HL-60 (cell line): Measurements from ENCODE around the gene FBXL14.
"Not testable (repeated sequence)": the region's sequence is repeated elsewhere in the genome, so short reads cannot be mapped to it uniquely, and the experiment has no call there.

Source experiments
- DNase-seq, 2 experiments: peaks; one replicate each; pipeline ENCODE4 v3.0.0-alpha.2; 2010 to 2020; ENCODE audit warnings: low read depth in 1 of 2, low spot score in 1 of 2
- H3K27ac ChIP-seq: fragments of 250-450 bp; sonication (Bioruptor Pico); replicated peaks from 2 replicates; pipeline ENCODE4 v1.5.1; 2020; ENCODE audit warnings: mild to moderate bottlenecking, moderate library complexity
- H3K27me3 ChIP-seq: fragments of 250-450 bp; sonication (Bioruptor Pico); 2 replicates; pipeline ENCODE4 v1.5.1; 2021; ENCODE audit warnings: mild to moderate bottlenecking, moderate library complexity; ENCODE audit not compliant: insufficient read depth, poor library complexity, severe bottlenecking
- H3K4me3 ChIP-seq: replicated peaks from 2 replicates; pipeline ENCODE4 v1.5.1; 2011; ENCODE audit warnings: mild to moderate bottlenecking, control low read depth, low read length; ENCODE audit not compliant: insufficient read depth
- CTCF ChIP-seq: IDR thresholded peaks from one replicate; pipeline ENCODE4 v1.5.1; 2011; ENCODE audit warnings: low read length, control low read depth, inconsistent platforms; ENCODE audit not compliant: insufficient read depth
- GABPA ChIP-seq: IDR thresholded peaks from 2 replicates; pipeline ENCODE4 v1.6.1; 2012; ENCODE audit warnings: low read depth
- POLR2AphosphoS5 ChIP-seq: IDR thresholded peaks from 2 replicates; pipeline ENCODE4 v1.6.1; 2012; ENCODE audit warnings: low read depth
- REST ChIP-seq: IDR thresholded peaks from 2 replicates; pipeline ENCODE4 v1.6.1; 2012; ENCODE audit warnings: low read depth; ENCODE audit not compliant: insufficient replicate concordance
- SPI1 ChIP-seq: IDR thresholded peaks from 2 replicates; pipeline ENCODE4 v1.6.1; 2012; ENCODE audit warnings: low read depth, mild to moderate bottlenecking, borderline replicate concordance

FBXL14 gene

GRCh38 chr12:1560704-1561103 is 33.7 kb downstream of the FBXL14 start:
- TF ChIP-seq SPI1: no peak
- no peak for TF ChIP-seq POLR2AphosphoS5
- no peak for TF ChIP-seq CTCF
- no peak for TF ChIP-seq GABPA
- no peak for TF ChIP-seq REST
- no peak overlapping the region for H3K4me3 ChIP-seq
- H3K27me3 ChIP-seq: peaks cover 4% of the 10 kb centered on the region
- no peak for DNase-seq
- no peak overlapping the region for H3K27ac ChIP-seq

DNA sequence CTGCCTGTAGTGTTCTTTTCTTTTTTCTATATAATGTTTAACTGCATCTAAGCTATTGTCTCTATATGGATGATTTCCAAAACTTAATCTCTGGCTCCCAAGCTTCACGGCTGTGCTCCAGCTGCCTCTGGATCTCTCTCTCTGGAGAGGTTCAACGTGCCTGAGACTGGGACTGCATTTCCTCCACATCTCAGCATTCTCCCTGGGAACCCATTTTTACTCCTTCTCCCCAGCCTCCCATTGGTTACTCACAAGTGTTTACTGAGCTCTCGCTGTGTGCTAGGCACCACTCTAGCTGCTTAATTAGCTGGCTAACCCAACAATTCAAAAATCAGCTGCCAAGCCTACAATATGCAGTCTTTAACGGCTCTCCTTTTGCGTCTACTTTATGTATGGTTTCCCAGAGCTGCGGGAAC is 34.7 kb downstream of the FBXL14 start:
- no peak overlapping the region for H3K4me3 ChIP-seq
- TF ChIP-seq REST (no peak), POLR2AphosphoS5 (no peak), SPI1 (no peak), GABPA (no peak), CTCF (no peak)
- H3K27me3 ChIP-seq: no peaks in the 10 kb centered on the region
- DNase-seq: no peak
- no peak overlapping the region for H3K27ac ChIP-seq

DNA sequence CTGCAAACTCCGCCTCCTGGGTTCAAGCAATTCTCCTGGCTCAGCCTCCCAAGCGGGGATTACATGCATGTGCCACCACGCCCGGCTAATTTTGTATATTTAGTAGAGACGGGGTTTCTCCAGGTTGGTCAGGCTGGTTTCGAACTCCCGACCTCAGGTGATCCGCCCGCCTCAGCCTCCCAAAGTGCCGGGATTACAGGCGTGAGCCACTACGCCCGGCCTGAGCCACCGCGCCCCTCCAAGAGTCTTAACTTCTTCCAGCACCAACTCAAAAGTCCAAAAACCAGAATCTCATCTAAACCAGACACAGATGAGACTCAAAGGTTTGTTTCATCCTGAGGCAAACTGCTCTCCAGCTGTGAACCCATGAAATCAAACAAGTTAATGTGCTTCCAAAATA is 36.3 kb downstream of the FBXL14 start:
- H3K27me3 ChIP-seq, H3K27ac ChIP-seq, H3K4me3 ChIP-seq, DNase-seq: not testable (repeated sequence)

DNA sequence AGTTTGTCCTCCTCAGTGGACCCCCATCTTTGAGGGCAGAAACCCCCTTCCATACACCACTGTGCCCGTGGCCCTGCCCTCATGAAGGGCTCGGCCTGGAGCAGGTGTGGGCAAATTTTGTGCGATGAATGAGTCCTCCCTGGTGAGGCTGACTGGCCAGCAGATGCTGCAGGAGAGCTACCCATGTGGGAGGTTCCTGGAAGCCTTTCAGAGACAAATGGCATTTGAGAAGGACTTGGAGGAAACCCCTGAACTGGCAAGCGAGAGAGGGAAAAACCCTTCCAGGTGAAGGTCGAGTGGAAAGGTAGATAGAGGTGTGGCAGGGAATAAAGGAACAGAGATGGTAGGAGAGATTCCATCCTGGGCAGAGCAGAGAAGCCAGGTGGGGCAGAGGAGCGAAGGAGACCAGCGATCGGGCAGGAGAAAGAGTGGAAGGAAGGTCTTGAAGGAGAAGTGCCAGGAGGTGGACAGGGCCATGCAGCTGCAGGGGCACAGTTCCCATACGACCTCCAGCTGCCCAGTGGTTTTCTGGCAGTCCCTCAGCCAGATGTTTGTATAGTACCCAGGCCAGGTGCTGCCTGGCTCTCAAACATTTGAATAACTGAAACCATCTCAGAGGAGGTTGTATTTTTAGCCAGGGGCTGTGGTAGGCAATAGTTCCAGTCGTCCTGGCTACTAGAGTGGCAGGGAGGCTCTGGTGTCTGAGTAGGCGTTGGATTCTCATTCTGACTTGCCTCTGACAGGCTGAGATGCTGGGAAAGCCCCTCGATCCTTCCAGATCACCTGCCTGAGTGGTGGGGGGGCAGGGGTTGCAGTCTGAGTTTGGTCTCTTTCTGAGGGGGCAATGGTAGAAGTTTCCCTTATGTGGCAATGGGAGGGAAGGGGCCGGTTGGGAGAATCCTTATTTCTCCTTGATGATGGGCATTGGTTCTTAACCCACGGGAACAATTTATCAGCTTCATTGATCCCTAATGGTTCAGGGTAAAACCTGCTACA is 40.1 kb downstream of the FBXL14 start:
- no peak overlapping the region for H3K27ac ChIP-seq

More for the DNA sequence above, 40.1 kb downstream of the FBXL14 start:
- Histone ChIP-seq H3K27me3 (no peaks in the 10 kb centered on the region), H3K4me3 (no peak overlapping the region)
- DNase-seq: no peak
- TF ChIP-seq GABPA: no peak
- TF ChIP-seq CTCF: no peak
